ENCODE data around the gene DCHS2.
A peak's percentile ranks its signal among the peaks of the same experiment; 100 is the strongest.

The DCHS2 gene

GRCh38 chr4:154491341-154492271 is at the start of gene DCHS2:
DCHS2 (minus strand) TSS chr4:154491799; CDS start chr4:154491355, 444 bp downstream.
- peak; percentile 44 for DNase-seq (ENCODE audit: low read depth, low spot score)

- no peak for DNase-seq (ENCODE audit: low read depth, low spot score)
Observed at GRCh38 chr4:154534296-154534695, 42.7 kb upstream of the DCHS2 start.

- peak; percentile 24 for DNase-seq (ENCODE audit: low read depth, low spot score)
Observed at GRCh38 chr4:154529728-154530519, 38.3 kb upstream of the DCHS2 start.

GRCh38 chr4:154528869-154529268 is 37.3 kb upstream of the DCHS2 start:
- no peak for DNase-seq (ENCODE audit: low read depth, low spot score)

GRCh38 chr4:154527308-154527707 is 35.7 kb upstream of the DCHS2 start:
- no peak for DNase-seq (ENCODE audit: low read depth, low spot score)

GRCh38 chr4:154526151-154526550 is 34.6 kb upstream of the DCHS2 start:
- DNase-seq (ENCODE audit: low read depth, low spot score): no peak

GRCh38 chr4:154521607-154522006 is 30.0 kb upstream of the DCHS2 start:
- no peak for DNase-seq (ENCODE audit: low read depth, low spot score)

GRCh38 chr4:154519214-154519613 is 27.6 kb upstream of the DCHS2 start:
- DNase-seq (ENCODE audit: low read depth, low spot score): no peak

GRCh38 chr4:154517591-154517990 is 26.0 kb upstream of the DCHS2 start:
- no peak for DNase-seq (ENCODE audit: low read depth, low spot score)

- no peak for DNase-seq (ENCODE audit: low read depth, low spot score)
Observed at GRCh38 chr4:154516318-154517029, 24.9 kb upstream of the DCHS2 start.

- DNase-seq (ENCODE audit: low read depth, low spot score): no peak
Observed at GRCh38 chr4:154511981-154512380, 20.4 kb upstream of the DCHS2 start.

GRCh38 chr4:154511548-154511947 is 19.9 kb upstream of the DCHS2 start:
- no peak for DNase-seq (ENCODE audit: low read depth, low spot score)

- no peak for DNase-seq (ENCODE audit: low read depth, low spot score)
Observed at GRCh38 chr4:154507156-154507555, 15.6 kb upstream of the DCHS2 start.

- peak; percentile 70 for DNase-seq (ENCODE audit: low read depth, low spot score)
Observed at GRCh38 chr4:154506253-154506652, 14.7 kb upstream of the DCHS2 start.

GRCh38 chr4:154503598-154503997 is 12.0 kb upstream of the DCHS2 start:
- DNase-seq (ENCODE audit: low read depth, low spot score): peak; percentile 23

- no peak for DNase-seq (ENCODE audit: low read depth, low spot score)
Observed at GRCh38 chr4:154502111-154502510, 10.5 kb upstream of the DCHS2 start.

GRCh38 chr4:154497889-154498288 is 6.3 kb upstream of the DCHS2 start:
- DNase-seq (ENCODE audit: low read depth, low spot score): peak; percentile 66

GRCh38 chr4:154495867-154496266 is 4.3 kb upstream of the DCHS2 start:
- DNase-seq (ENCODE audit: low read depth, low spot score): no peak

GRCh38 chr4:154492288-154492687 is 689 bp upstream of the DCHS2 start:
- DNase-seq (ENCODE audit: low read depth, low spot score): no peak

GRCh38 chr4:154490583-154491340 is 837 bp downstream of the DCHS2 start:
- peak; percentile 23 for DNase-seq (ENCODE audit: low read depth, low spot score)

GRCh38 chr4:154490234-154490582 is 1.4 kb downstream of the DCHS2 start:
- DNase-seq (ENCODE audit: low read depth, low spot score): peak; percentile 6
